LNCaP clone FGC (cell line): ENCODE measurements around the gene MOBP.
"Not testable (repeated sequence)": the region's sequence is repeated elsewhere in the genome, so short reads cannot be mapped to it uniquely, and the experiment has no call there.

Experiments
- DNase-seq: peaks from one replicate; pipeline ENCODE4 v3.0.0-alpha.2; 2011; ENCODE audit warnings: low read depth
- H3K4me3 ChIP-seq: 2 replicates; pipeline ENCODE4 v1.5.1; 2011; ENCODE audit warnings: mild to moderate bottlenecking, low read depth, low read length, control low read depth
- CTCF ChIP-seq: IDR thresholded peaks from 2 replicates; pipeline ENCODE4 v1.5.1; 2012; ENCODE audit warnings: mild to moderate bottlenecking; ENCODE audit not compliant: control insufficient read depth, insufficient read depth; ENCODE audit errors: extremely low read depth

Gene MOBP

GRCh38 chr3:39449796-39450195, 17.7 kb upstream of the MOBP start:
- H3K4me3 ChIP-seq, result no peak overlapping the region
- TF ChIP-seq CTCF, result no peak

GRCh38 chr3:39453134-39453533, 14.3 kb upstream of the MOBP start:
- no peak for DNase-seq
- TF ChIP-seq CTCF, result no peak
- no peak overlapping the region for H3K4me3 ChIP-seq

More at GRCh38 chr3:39449796-39450195, 17.7 kb upstream of the MOBP start:
- no peak for DNase-seq

GRCh38 chr3:39453872-39454271, 13.6 kb upstream of the MOBP start:
- H3K4me3 ChIP-seq, DNase-seq: not testable (repeated sequence)

- TF ChIP-seq CTCF, result no peak
- DNase-seq, result no peak
- H3K4me3 ChIP-seq, result no peak overlapping the region
Observed at GRCh38 chr3:39454591-39455217, 12.8 kb upstream of the MOBP start.

- no peak for DNase-seq
- no peak for TF ChIP-seq CTCF
- H3K4me3 ChIP-seq, result no peak overlapping the region
Observed at GRCh38 chr3:39456159-39456558, 11.3 kb upstream of the MOBP start.

GRCh38 chr3:39457361-39457760, 10.1 kb upstream of the MOBP start:
- TF ChIP-seq CTCF, result no peak
- H3K4me3 ChIP-seq, result no peak overlapping the region
- no peak for DNase-seq

GRCh38 chr3:39458579-39458978, 8.9 kb upstream of the MOBP start:
- DNase-seq, H3K4me3 ChIP-seq: not testable (repeated sequence)

- DNase-seq, result no peak
- TF ChIP-seq CTCF, result no peak
- no peak overlapping the region for H3K4me3 ChIP-seq
Observed at GRCh38 chr3:39460677-39461076, 6.8 kb upstream of the MOBP start.
